ENCODE data around the gene LDLRAD3. TPM values are rescaled to one million over a fixed set of nuclear protein-coding genes. Genes with fewer than 3 reads are reported as not detected.

The LDLRAD3 gene
- total RNA-seq, 1 experiment from 2014 or later, result 11.4 TPM

DNA sequence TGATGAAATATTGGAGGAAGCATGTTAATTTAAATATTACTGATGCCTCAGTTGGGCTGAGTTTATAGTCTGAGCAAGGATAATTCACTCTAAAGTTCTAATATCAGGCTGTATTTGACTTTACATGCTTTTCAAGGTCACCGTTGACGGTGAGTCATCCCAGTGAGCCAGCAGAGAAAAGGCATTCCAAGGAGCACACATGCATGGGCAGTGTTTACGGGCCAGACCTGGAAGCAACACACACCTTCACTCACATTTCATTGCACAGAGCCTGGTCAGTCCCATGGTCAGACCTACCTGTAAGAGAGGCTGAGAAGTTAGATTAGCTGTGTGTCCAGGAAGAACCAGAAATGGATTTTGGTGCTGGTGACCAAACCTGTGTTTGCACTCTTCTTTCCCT lies 291.9 kb downstream of the LDLRAD3 start:
- DNase-seq, result no peak

GRCh38 chr11:36237391-36237790 lies 293.5 kb downstream of the LDLRAD3 start:
- Histone ChIP-seq H3K27me3 (ENCODE audit: control insufficient read depth, insufficient read depth, low read length) (no peaks in the 10 kb centered on the region), H3K4me3 (ENCODE audit: insufficient read depth, low read depth, low read length) (no peak overlapping the region), H3K36me3 (replicated peaks; ENCODE audit: control insufficient read depth, insufficient read depth, low read length) (no peaks in the 10 kb centered on the region)
- DNase-seq, result no peak

More for the DNA sequence above, 291.9 kb downstream of the LDLRAD3 start:
- H3K36me3 ChIP-seq (replicated peaks; ENCODE audit: control insufficient read depth, insufficient read depth, low read length), result no peaks in the 10 kb centered on the region
- no peak overlapping the region for H3K4me3 ChIP-seq (ENCODE audit: insufficient read depth, low read depth, low read length)
- no peaks in the 10 kb centered on the region for H3K27me3 ChIP-seq (ENCODE audit: control insufficient read depth, insufficient read depth, low read length)

- Histone ChIP-seq H3K4me3 (ENCODE audit: insufficient read depth, low read depth, low read length) (no peak overlapping the region), H3K27me3 (ENCODE audit: control insufficient read depth, insufficient read depth, low read length) (no peaks in the 10 kb centered on the region), H3K36me3 (replicated peaks; ENCODE audit: control insufficient read depth, insufficient read depth, low read length) (no peaks in the 10 kb centered on the region)
- no peak for DNase-seq
These were observed 294.3 kb downstream of the LDLRAD3 start for GRCh38 chr11:36238036-36238631.

DNA sequence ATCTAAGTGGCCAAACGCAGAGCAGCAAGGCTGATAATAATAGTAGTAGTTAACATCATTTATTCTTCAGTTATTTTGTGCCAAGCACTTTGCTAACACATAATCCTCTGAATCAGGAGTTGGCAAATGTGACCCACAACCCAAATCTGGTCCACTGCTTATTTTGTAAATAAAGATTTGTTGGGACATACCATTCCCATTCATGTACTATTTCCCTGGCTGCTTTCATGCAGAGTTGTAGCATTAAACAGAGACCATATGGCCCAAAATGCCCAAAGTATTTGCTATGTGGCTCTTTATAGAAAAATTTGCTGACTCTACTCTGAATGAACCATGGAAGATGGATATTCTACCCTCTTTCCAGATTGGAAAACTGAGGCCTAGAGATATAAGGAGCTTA lies 295.0 kb downstream of the LDLRAD3 start:
- Histone ChIP-seq H3K36me3 (replicated peaks; ENCODE audit: control insufficient read depth, insufficient read depth, low read length) (no peaks in the 10 kb centered on the region), H3K4me3 (ENCODE audit: insufficient read depth, low read depth, low read length) (no peak overlapping the region), H3K27me3 (ENCODE audit: control insufficient read depth, insufficient read depth, low read length) (no peaks in the 10 kb centered on the region)
- no peak for DNase-seq

- Histone ChIP-seq H3K27me3 (ENCODE audit: control insufficient read depth, insufficient read depth, low read length) (no peaks in the 10 kb centered on the region), H3K36me3 (replicated peaks; ENCODE audit: control insufficient read depth, insufficient read depth, low read length) (no peaks in the 10 kb centered on the region), H3K4me3 (ENCODE audit: insufficient read depth, low read depth, low read length) (no peak overlapping the region)
- DNase-seq, result no peak
These were observed 295.8 kb downstream of the LDLRAD3 start for GRCh38 chr11:36239636-36240035.

- H3K27me3 ChIP-seq (ENCODE audit: control insufficient read depth, insufficient read depth, low read length), result no peaks in the 10 kb centered on the region
- DNase-seq, result no peak
- H3K36me3 ChIP-seq (replicated peaks; ENCODE audit: control insufficient read depth, insufficient read depth, low read length), result no peaks in the 10 kb centered on the region
- H3K4me3 ChIP-seq (ENCODE audit: insufficient read depth, low read depth, low read length), result no peak overlapping the region
These were observed 296.3 kb downstream of the LDLRAD3 start for GRCh38 chr11:36240173-36240572.

DNA sequence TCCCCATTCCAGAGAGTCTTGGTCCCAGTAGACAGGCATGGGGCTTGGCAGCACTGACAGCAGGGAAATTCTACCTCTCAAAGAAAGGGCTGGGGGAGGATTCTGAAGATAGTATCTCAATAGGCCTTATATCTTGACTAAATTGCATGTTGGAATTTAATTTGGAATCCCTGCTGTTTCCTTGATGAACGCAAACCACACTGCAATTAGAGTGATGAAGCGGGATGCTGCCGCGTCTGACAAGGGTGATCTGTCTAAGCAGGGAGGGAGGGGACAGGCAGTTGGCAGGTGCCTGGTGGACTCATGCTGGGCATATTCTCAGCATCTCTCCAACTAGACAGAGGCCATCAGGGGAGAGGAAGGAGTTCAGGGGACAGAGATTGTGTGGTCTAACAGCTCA lies 296.9 kb downstream of the LDLRAD3 start:
- no peak for DNase-seq
- H3K36me3 ChIP-seq (replicated peaks; ENCODE audit: control insufficient read depth, insufficient read depth, low read length), result no peaks in the 10 kb centered on the region
- no peak overlapping the region for H3K4me3 ChIP-seq (ENCODE audit: insufficient read depth, low read depth, low read length)
- no peaks in the 10 kb centered on the region for H3K27me3 ChIP-seq (ENCODE audit: control insufficient read depth, insufficient read depth, low read length)

GRCh38 chr11:36241497-36241896 lies 297.6 kb downstream of the LDLRAD3 start:
- H3K4me3 ChIP-seq (ENCODE audit: insufficient read depth, low read depth, low read length), result no peak overlapping the region

DNA sequence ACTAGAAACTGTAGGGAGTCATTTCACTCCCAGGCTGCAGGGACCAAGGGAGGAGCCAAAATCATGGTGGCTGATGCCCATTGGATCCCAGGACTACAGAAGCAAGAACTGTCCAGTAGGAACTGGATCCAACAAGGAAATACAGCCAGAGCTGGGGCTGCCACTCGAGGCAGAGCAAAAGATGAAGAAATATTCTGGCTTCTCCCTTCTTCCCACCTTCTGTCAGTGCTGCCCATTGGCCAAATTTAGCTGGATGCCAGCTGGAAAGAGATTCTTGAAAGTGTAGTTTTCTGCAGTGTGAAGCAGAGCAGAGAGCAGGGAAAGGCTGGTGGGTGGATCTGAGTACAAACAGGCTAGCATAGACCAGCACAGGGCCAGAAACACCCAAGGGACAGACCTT lies 299.8 kb downstream of the LDLRAD3 start:
- no peak for DNase-seq
- H3K36me3 ChIP-seq (replicated peaks; ENCODE audit: control insufficient read depth, insufficient read depth, low read length), result no peaks in the 10 kb centered on the region
- H3K27me3 ChIP-seq (ENCODE audit: control insufficient read depth, insufficient read depth, low read length), result no peaks in the 10 kb centered on the region
- H3K4me3 ChIP-seq (ENCODE audit: insufficient read depth, low read depth, low read length), result no peak overlapping the region

More at GRCh38 chr11:36241497-36241896, 297.6 kb downstream of the LDLRAD3 start:
- no peak for DNase-seq
- no peaks in the 10 kb centered on the region for H3K27me3 ChIP-seq (ENCODE audit: control insufficient read depth, insufficient read depth, low read length)
- no peaks in the 10 kb centered on the region for H3K36me3 ChIP-seq (replicated peaks; ENCODE audit: control insufficient read depth, insufficient read depth, low read length)

DNA sequence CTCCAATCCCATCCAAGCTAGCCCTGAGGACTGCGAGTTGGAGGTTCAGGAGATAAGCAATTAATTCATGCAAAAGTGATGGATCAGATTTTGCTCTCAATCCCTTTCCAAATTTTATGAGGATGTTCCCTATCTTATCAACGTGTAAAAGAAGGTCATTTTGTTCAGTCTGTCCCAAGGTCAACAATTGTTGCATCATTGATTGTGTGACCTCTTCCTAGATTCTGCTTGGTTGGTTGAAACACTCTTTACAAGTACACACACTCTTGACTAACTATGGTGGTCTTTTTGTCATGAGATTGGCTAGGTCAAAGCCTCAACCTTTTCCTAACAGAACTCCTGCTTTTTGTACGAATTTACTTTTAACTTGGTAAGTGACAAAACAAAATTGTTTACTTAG lies 303.6 kb downstream of the LDLRAD3 start:
- Histone ChIP-seq H3K4me3 (ENCODE audit: insufficient read depth, low read depth, low read length) (no peak overlapping the region), H3K27me3 (ENCODE audit: control insufficient read depth, insufficient read depth, low read length) (no peaks in the 10 kb centered on the region), H3K36me3 (replicated peaks; ENCODE audit: control insufficient read depth, insufficient read depth, low read length) (no peaks in the 10 kb centered on the region)
- DNase-seq, result no peak

GRCh38 chr11:36248436-36248835 lies 304.6 kb downstream of the LDLRAD3 start:
- DNase-seq, result no peak
- H3K27me3 ChIP-seq (ENCODE audit: control insufficient read depth, insufficient read depth, low read length), result no peaks in the 10 kb centered on the region
- no peak overlapping the region for H3K4me3 ChIP-seq (ENCODE audit: insufficient read depth, low read depth, low read length)

GRCh38 chr11:36249246-36249645 lies 305.4 kb downstream of the LDLRAD3 start:
- no peak overlapping the region for H3K4me3 ChIP-seq (ENCODE audit: insufficient read depth, low read depth, low read length)
- no peak for DNase-seq
- H3K27me3 ChIP-seq (ENCODE audit: control insufficient read depth, insufficient read depth, low read length), result no peaks in the 10 kb centered on the region
- H3K36me3 ChIP-seq (replicated peaks; ENCODE audit: control insufficient read depth, insufficient read depth, low read length), result no peaks in the 10 kb centered on the region

More at GRCh38 chr11:36248436-36248835, 304.6 kb downstream of the LDLRAD3 start:
- H3K36me3 ChIP-seq (replicated peaks; ENCODE audit: control insufficient read depth, insufficient read depth, low read length), result no peaks in the 10 kb centered on the region

DNA sequence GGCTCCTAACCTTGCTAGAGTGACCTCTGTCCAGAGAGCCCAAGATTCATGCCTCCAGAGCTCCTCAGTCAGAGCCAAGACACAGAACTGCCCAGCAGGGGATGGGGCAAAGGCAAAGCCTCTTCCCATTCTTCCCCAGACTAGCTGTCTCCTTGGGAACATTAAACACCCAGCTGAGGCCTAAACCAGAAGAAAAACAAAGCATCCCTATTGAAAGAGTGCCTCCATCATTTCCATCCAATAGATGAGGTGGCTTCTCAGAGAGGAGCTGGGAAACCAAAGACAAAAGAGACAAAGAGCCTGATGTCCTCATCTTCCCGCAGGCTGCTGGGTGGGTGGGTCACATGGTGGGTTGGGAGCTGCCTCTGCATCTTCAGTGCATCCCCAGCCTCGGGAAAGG lies 308.0 kb downstream of the LDLRAD3 start:
- DNase-seq, result no peak
- Histone ChIP-seq H3K27me3 (ENCODE audit: control insufficient read depth, insufficient read depth, low read length) (no peaks in the 10 kb centered on the region), H3K4me3 (ENCODE audit: insufficient read depth, low read depth, low read length) (no peak overlapping the region), H3K36me3 (replicated peaks; ENCODE audit: control insufficient read depth, insufficient read depth, low read length) (no peaks in the 10 kb centered on the region)

GRCh38 chr11:36253238-36253637 lies 309.4 kb downstream of the LDLRAD3 start:
- H3K4me3 ChIP-seq (ENCODE audit: insufficient read depth, low read depth, low read length), result no peak overlapping the region
- H3K27me3 ChIP-seq (ENCODE audit: control insufficient read depth, insufficient read depth, low read length), result no peaks in the 10 kb centered on the region
- H3K36me3 ChIP-seq (replicated peaks; ENCODE audit: control insufficient read depth, insufficient read depth, low read length), result no peaks in the 10 kb centered on the region
- no peak for DNase-seq

- no peak overlapping the region for H3K4me3 ChIP-seq (ENCODE audit: insufficient read depth, low read depth, low read length)
- no peak for DNase-seq
These were observed 310.9 kb downstream of the LDLRAD3 start for GRCh38 chr11:36254713-36255112.

DNA sequence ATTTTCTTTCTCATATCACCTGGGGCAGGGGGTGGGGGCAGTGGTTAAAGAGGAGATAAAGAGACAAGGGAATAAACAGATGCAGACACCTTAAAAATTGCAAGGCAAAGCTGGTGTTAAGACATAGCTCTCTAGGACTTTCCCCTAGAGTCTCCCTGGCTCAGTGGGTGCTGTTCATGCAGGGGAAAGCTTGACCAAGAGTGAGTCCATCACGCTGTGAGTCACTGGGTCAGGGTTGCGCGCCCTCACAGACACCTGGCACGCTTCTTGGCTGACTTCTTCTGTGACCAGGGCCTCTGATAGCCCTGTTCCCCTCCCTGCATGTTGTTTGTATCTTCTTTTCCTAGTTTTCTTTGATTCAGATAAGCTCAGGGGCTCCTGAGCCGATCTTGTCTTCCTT lies 313.5 kb downstream of the LDLRAD3 start:
- Histone ChIP-seq H3K36me3 (replicated peaks; ENCODE audit: control insufficient read depth, insufficient read depth, low read length) (no peaks in the 10 kb centered on the region), H3K27me3 (ENCODE audit: control insufficient read depth, insufficient read depth, low read length) (no peaks in the 10 kb centered on the region), H3K4me3 (ENCODE audit: insufficient read depth, low read depth, low read length) (no peak overlapping the region)
- no peak for DNase-seq

More at GRCh38 chr11:36254713-36255112, 310.9 kb downstream of the LDLRAD3 start:
- Histone ChIP-seq H3K27me3 (ENCODE audit: control insufficient read depth, insufficient read depth, low read length) (no peaks in the 10 kb centered on the region), H3K36me3 (replicated peaks; ENCODE audit: control insufficient read depth, insufficient read depth, low read length) (no peaks in the 10 kb centered on the region)

Data from H7 (cell line).